ENCODE data around the gene ALKBH3.

Gene ALKBH3

GRCh38 chr11:43968719-43969118, 88.1 kb downstream of the ALKBH3 start:
- DNase-seq: no peak

GRCh38 chr11:43969543-43969942, 88.9 kb downstream of the ALKBH3 start:
- peak; percentile 76 for DNase-seq

All from fibroblast of skin of scalp (primary cell).